ENCODE measurements around the gene ADM2.
"Not testable (repeated sequence)": the region's sequence is repeated elsewhere in the genome, so short reads cannot be mapped to it uniquely, and the experiment has no call there.

DNA sequence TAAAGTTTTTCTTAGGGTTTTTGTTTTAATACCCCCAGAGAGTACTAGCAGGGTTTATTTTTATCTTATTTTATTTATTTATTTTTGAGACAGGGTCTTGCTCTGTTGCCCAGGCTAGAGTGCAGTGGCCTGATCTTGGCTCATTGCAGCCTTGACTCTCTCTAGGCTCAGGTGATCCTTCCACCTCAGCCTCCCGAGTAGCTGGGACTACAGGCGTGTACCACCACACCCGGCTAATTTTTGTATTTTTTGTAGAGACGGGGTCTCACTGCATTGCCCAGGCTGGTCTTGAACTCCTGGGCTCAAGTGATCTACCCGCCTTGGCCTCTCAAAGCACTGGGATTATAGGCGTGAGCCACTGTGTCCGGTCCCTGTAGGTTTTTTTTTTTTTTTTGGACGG, 38.8 kb downstream of the ADM2 start:
- TF ChIP-seq SIN3A (IDR thresholded peaks at IDR 0.05; ENCODE audit: borderline replicate concordance, low read depth, low read length); ZBTB8A (CRISPR knock-in tag; IDR thresholded peaks at IDR 0.05; ENCODE audit: borderline replicate concordance, low read depth); RNF2 (conservative IDR thresholded peaks at IDR 0.05; ENCODE audit: low read depth); ZBTB7B (CRISPR knock-in tag; IDR thresholded peaks at IDR 0.05); ZNF557 (CRISPR knock-in tag; IDR thresholded peaks at IDR 0.05): not testable (repeated sequence)
- TF ChIP-seq, protein P1, sequence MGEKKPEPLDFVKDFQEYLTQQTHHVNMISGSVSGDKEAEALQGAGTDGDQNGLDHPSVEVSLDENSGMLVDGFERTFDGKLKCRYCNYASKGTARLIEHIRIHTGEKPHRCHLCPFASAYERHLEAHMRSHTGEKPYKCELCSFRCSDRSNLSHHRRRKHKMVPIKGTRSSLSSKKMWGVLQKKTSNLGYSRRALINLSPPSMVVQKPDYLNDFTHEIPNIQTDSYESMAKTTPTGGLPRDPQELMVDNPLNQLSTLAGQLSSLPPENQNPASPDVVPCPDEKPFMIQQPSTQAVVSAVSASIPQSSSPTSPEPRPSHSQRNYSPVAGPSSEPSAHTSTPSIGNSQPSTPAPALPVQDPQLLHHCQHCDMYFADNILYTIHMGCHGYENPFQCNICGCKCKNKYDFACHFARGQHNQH (CRISPR knock-in tag; IDR thresholded peaks at IDR 0.05), result not testable (repeated sequence)
- TF ChIP-seq, protein P2, sequence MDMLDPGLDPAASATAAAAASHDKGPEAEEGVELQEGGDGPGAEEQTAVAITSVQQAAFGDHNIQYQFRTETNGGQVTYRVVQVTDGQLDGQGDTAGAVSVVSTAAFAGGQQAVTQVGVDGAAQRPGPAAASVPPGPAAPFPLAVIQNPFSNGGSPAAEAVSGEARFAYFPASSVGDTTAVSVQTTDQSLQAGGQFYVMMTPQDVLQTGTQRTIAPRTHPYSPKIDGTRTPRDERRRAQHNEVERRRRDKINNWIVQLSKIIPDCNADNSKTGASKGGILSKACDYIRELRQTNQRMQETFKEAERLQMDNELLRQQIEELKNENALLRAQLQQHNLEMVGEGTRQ (IDR thresholded peaks at IDR 0.05; ENCODE audit: low read depth, low read length), result not testable (repeated sequence)
- TF ChIP-seq, protein P2 (CRISPR knock-in tag; IDR thresholded peaks at IDR 0.05; ENCODE audit: borderline replicate concordance), result not testable (repeated sequence)
- TF ChIP-seq, protein P3, sequence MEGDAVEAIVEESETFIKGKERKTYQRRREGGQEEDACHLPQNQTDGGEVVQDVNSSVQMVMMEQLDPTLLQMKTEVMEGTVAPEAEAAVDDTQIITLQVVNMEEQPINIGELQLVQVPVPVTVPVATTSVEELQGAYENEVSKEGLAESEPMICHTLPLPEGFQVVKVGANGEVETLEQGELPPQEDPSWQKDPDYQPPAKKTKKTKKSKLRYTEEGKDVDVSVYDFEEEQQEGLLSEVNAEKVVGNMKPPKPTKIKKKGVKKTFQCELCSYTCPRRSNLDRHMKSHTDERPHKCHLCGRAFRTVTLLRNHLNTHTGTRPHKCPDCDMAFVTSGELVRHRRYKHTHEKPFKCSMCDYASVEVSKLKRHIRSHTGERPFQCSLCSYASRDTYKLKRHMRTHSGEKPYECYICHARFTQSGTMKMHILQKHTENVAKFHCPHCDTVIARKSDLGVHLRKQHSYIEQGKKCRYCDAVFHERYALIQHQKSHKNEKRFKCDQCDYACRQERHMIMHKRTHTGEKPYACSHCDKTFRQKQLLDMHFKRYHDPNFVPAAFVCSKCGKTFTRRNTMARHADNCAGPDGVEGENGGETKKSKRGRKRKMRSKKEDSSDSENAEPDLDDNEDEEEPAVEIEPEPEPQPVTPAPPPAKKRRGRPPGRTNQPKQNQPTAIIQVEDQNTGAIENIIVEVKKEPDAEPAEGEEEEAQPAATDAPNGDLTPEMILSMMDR (CRISPR knock-in tag; IDR thresholded peaks at IDR 0.05), result not testable (repeated sequence)
- TF ChIP-seq, protein P4, sequence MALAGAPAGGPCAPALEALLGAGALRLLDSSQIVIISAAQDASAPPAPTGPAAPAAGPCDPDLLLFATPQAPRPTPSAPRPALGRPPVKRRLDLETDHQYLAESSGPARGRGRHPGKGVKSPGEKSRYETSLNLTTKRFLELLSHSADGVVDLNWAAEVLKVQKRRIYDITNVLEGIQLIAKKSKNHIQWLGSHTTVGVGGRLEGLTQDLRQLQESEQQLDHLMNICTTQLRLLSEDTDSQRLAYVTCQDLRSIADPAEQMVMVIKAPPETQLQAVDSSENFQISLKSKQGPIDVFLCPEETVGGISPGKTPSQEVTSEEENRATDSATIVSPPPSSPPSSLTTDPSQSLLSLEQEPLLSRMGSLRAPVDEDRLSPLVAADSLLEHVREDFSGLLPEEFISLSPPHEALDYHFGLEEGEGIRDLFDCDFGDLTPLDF (CRISPR knock-in tag; IDR thresholded peaks at IDR 0.05), result not testable (repeated sequence)
- TF ChIP-seq, protein P5, sequence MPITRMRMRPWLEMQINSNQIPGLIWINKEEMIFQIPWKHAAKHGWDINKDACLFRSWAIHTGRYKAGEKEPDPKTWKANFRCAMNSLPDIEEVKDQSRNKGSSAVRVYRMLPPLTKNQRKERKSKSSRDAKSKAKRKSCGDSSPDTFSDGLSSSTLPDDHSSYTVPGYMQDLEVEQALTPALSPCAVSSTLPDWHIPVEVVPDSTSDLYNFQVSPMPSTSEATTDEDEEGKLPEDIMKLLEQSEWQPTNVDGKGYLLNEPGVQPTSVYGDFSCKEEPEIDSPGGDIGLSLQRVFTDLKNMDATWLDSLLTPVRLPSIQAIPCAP (CRISPR knock-in tag; IDR thresholded peaks at IDR 0.05; ENCODE audit: low read depth), result not testable (repeated sequence)
- TF ChIP-seq, protein P6, sequence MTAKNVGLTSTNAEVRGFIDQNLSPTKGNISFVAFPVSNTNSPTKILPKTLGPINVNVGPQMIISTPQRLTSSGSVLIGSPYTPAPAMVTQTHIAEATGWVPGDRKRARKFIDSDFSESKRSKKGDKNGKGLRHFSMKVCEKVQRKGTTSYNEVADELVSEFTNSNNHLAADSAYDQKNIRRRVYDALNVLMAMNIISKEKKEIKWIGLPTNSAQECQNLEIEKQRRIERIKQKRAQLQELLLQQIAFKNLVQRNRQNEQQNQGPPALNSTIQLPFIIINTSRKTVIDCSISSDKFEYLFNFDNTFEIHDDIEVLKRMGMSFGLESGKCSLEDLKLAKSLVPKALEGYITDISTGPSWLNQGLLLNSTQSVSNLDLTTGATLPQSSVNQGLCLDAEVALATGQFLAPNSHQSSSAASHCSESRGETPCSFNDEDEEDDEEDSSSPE (CRISPR knock-in tag; IDR thresholded peaks at IDR 0.05), result not testable (repeated sequence)

Data from HepG2 (cell line).